HCT116 (cell line): Measurements from ENCODE around the gene TTLL4. TPM values are rescaled to one million over a fixed set of nuclear protein-coding genes. Genes with fewer than 3 reads are reported as not detected.
A peak's percentile ranks its signal among the peaks of the same experiment; 100 is the strongest.

ENCODE experiments used
- ATAC-seq: fragments of 200-7000 bp; cut with Tn5 transposase; 2 replicates; pipeline ENCODE4 v1.9.1; 2020; ENCODE audit warnings: mild to moderate bottlenecking, moderate library complexity
- BruUV-seq: library from RNA; stranded (reverse); fragments of 400-500 nt; replicated peaks from 2 replicates; lab custom pipeline; 2021; lab: Mats Ljungman, UMichigan
- CTCF ChIA-PET: fragments of 300-600 bp; sonication (Branson Sonifier 250); formaldehyde crosslinking; loops from one replicate; lab custom pipeline; 2021; ENCODE audit warnings: antibody characterized with exemption; lab: Charles Lee
- POLR2A ChIA-PET: fragments of 300-600, 350-600 bp; sonication (Branson Sonifier 250); formaldehyde crosslinking; loops from one replicate; lab custom pipeline; 2021; ENCODE audit warnings: antibody characterized with exemption; lab: Charles Lee
- RAD21 ChIA-PET, 2 experiments: fragments of 300-600 bp; sonication (Branson Sonifier 250); formaldehyde crosslinking; loops; one replicate each; lab custom pipeline; 2023; ENCODE audit warnings: low total read pairs in 2 of 2; ENCODE audit not compliant: uncharacterized antibody in 2 of 2, unreplicated experiment in 2 of 2, low non-redundant PET in 1 of 2; lab: Charles Lee
- DNase-seq: peaks from one replicate; pipeline ENCODE4 v3.0.0-alpha.2; 2010; ENCODE audit warnings: low read depth, low spot score
- H2AFZ ChIP-seq: fragments of 200-600 bp; shearing (Covaris generic), sonication (generic); 2 replicates; pipeline ENCODE4 v1.6.1; 2017; ENCODE audit warnings: low read depth, mixed run types, mixed read lengths, antibody characterized with exemption, low read length; ENCODE audit not compliant: poor library complexity, severe bottlenecking
- H3K27ac ChIP-seq: 2 replicates; pipeline ENCODE4 v1.5.1; 2012; ENCODE audit warnings: low read depth, low read length
- H3K27me3 ChIP-seq: fragments of 200-600 bp; sonication (generic); 2 replicates; pipeline ENCODE4 v1.6.1; 2016; ENCODE audit warnings: mixed run types, low read length, mixed read lengths; ENCODE audit not compliant: insufficient read depth
- H3K36me3 ChIP-seq, 2 experiments: fragments of 200-500 bp in 1 of 2; fragments of 200-600 bp in 1 of 2; sonication (Bioruptor generic) in 1 of 2; sonication (generic) in 1 of 2; 2 replicates each; pipeline versions ENCODE4 v1.5.1 to v1.6.1; 2014 to 2016; ENCODE audit warnings: low read length in 2 of 2, inconsistent platforms in 1 of 2, mixed read lengths in 1 of 2, mixed run types in 1 of 2; ENCODE audit not compliant: insufficient read depth in 2 of 2, control insufficient read depth in 1 of 2
- H3K4me1 ChIP-seq, 2 experiments: fragments of 200-600 bp in 1 of 2; sonication (generic) in 1 of 2; 2 replicates each; pipeline versions ENCODE4 v1.5.1 to v1.6.1; 2012 to 2017; ENCODE audit warnings: low read length in 2 of 2, inconsistent platforms in 1 of 2, mild to moderate bottlenecking in 1 of 2, mixed read lengths in 1 of 2, mixed run types in 1 of 2, moderate library complexity in 1 of 2; ENCODE audit not compliant: insufficient read depth in 2 of 2, control insufficient read depth in 1 of 2
- H3K4me2 ChIP-seq: fragments of 200-600 bp; sonication (generic); 2 replicates; pipeline ENCODE4 v1.6.1; 2017; ENCODE audit warnings: mixed run types, low read length, mixed read lengths
- H3K4me3 ChIP-seq, 2 experiments: fragments of 200-600 bp in 1 of 2; sonication (generic) in 1 of 2; replicated peaks in 1 of 2; 2 replicates each; pipeline ENCODE4 v1.5.1; 2011 to 2016; ENCODE audit warnings: low read length in 2 of 2, control low read depth in 1 of 2, low read depth in 1 of 2, mild to moderate bottlenecking in 1 of 2, mixed read lengths in 1 of 2, mixed run types in 1 of 2
- H3K79me2 ChIP-seq: fragments of 200-600 bp; sonication (generic); 2 replicates; pipeline ENCODE4 v1.6.1; 2017; ENCODE audit warnings: mild to moderate bottlenecking, mixed run types, low read length, moderate library complexity, mixed read lengths; ENCODE audit not compliant: insufficient read depth
- H3K9ac ChIP-seq: fragments of 200-600 bp; sonication (generic); 2 replicates; pipeline ENCODE4 v1.6.1; 2016; ENCODE audit warnings: low read length, mixed read lengths
- H3K9me2 ChIP-seq: fragments of 200-600 bp; sonication (generic), shearing (Covaris generic); 2 replicates; pipeline ENCODE4 v1.6.1; 2017; ENCODE audit warnings: mixed run types, mild to moderate bottlenecking, moderate library complexity; ENCODE audit not compliant: insufficient read depth
- H3K9me3 ChIP-seq, 2 experiments: fragments of 200-500 bp in 1 of 2; fragments of 200-600 bp in 1 of 2; sonication (Bioruptor generic) in 1 of 2; sonication (generic) in 1 of 2; 2 replicates each; pipeline ENCODE4 v1.6.1; 2014 to 2017; ENCODE audit warnings: low read length in 2 of 2, mixed read lengths in 2 of 2, inconsistent platforms in 1 of 2, low read depth in 1 of 2, mild to moderate bottlenecking in 1 of 2, mixed run types in 1 of 2, moderate library complexity in 1 of 2; ENCODE audit not compliant: control insufficient read depth in 1 of 2, insufficient read depth in 1 of 2
- H4K20me1 ChIP-seq: fragments of 200-600 bp; sonication (generic), shearing (Covaris generic); 2 replicates; pipeline ENCODE4 v1.6.1; 2017; ENCODE audit warnings: mixed run types, mild to moderate bottlenecking, moderate library complexity; ENCODE audit not compliant: insufficient read depth
- CBX3 ChIP-seq: IDR thresholded peaks from 2 replicates; pipeline ENCODE4 v1.6.1; 2012; ENCODE audit warnings: low read depth
- CTCF ChIP-seq, 3 experiments: fragments of 200-600 bp in 1 of 3; sonication (generic) in 1 of 3; IDR thresholded peaks in 2 of 3; conservative IDR thresholded peaks in 1 of 3; 2 replicates each; pipeline ENCODE4 v1.5.1; 2012 to 2017; ENCODE audit warnings: low read depth in 2 of 3, low read length in 2 of 3, antibody characterized with exemption in 1 of 3, borderline replicate concordance in 1 of 3, control low read depth in 1 of 3, mild to moderate bottlenecking in 1 of 3, mixed read lengths in 1 of 3, mixed run types in 1 of 3, moderate library complexity in 1 of 3; ENCODE audit not compliant: insufficient read depth in 1 of 3
- ELF1 ChIP-seq: IDR thresholded peaks from 2 replicates; pipeline ENCODE4 v1.6.1; 2012; ENCODE audit warnings: low read depth, borderline replicate concordance
- FOSL1 ChIP-seq: IDR thresholded peaks from 2 replicates; pipeline ENCODE4 v1.6.1; 2012; ENCODE audit warnings: low read depth
- JUND ChIP-seq: IDR thresholded peaks from 2 replicates; pipeline ENCODE4 v1.6.1; 2012
- RAD21 ChIP-seq: IDR thresholded peaks from 2 replicates; pipeline ENCODE4 v1.6.1; 2012; ENCODE audit warnings: low read depth, mild to moderate bottlenecking
- SIN3A ChIP-seq: IDR thresholded peaks from 2 replicates; pipeline ENCODE4 v1.6.1; 2012; ENCODE audit warnings: low read depth
- intact Hi-C: fragments of 100-400 bp; cut with micrococcal nuclease; formaldehyde crosslinking; loops from 2 replicates; pipeline ENCODE4 v1.10.0; 2022
- total RNA-seq: library from RNA; stranded (reverse); gene quantifications from one replicate; pipeline ENCODE4 v1.2.1, GENCODE V29; 2021; ENCODE audit not compliant: unreplicated experiment

Gene TTLL4
- total RNA-seq, 1 experiment from 2014 or later, result 53.0 TPM

- ChIA-PET CTCF (interaction anchor here (0.8 to 2.3 kb wide), 4 partner anchors 15 to 123 kb away, joined by 4 to 19 read pairs (median 7); partner anchors contain the start of gene TTLL4), RAD21 (interaction anchor here in 1 of 2 experiments (0.7 to 1.0 kb wide), 2 partner anchors 120 to 121 kb away, joined by 3 read pairs; no protein-coding TSS in a partner anchor), POLR2A (interaction anchor here (1.0 kb wide), 1 partner anchor 17 kb away, joined by 3 read pairs; the partner anchor contains the start of gene TTLL4)
- intact Hi-C loops, result no loop called here
- H3K4me2 ChIP-seq, result no peak overlapping the region
- no peak for TF ChIP-seq FOSL1
- TF ChIP-seq CBX3, result peak; percentile 65; the same call in 1 of the 2 replicates
- no peak for TF ChIP-seq JUND
- peak; percentile 47 to 83 (median 58) for TF ChIP-seq CTCF (IDR thresholded peaks at IDR 0.05 in 2 of 3, conservative IDR thresholded peaks at IDR 0.05 in 1 of 3; ENCODE audit: borderline replicate concordance in 1 of 3, insufficient read depth in 1 of 3, low read depth in 2 of 3, low read length in 2 of 3)
- TF ChIP-seq SIN3A, result no peak
- TF ChIP-seq RAD21, result peak; percentile 75
- no peak for TF ChIP-seq ELF1
- no peaks in the 10 kb centered on the region; a peak in 1 of 4 replicates for H3K9me3 ChIP-seq
- no peaks in the 10 kb centered on the region for H3K27me3 ChIP-seq
- no peak overlapping the region for H3K4me3 ChIP-seq
- no peak overlapping the region for H2AFZ ChIP-seq
- no peak for DNase-seq
- H3K79me2 ChIP-seq, result peaks cover 88% of the 10 kb centered on the region
- no peaks in the 10 kb centered on the region for H3K9me2 ChIP-seq
- H3K36me3 ChIP-seq, result peaks cover 0 to 5% of the 10 kb centered on the region in 2 experiments; a peak in 2 of 4 replicates
- ATAC-seq, result no peak
- no TSS peak for BruUV-seq
- H3K4me1 ChIP-seq, result peaks cover 17 to 29% of the 10 kb centered on the region in 2 experiments
- H3K9ac ChIP-seq, result no peak overlapping the region
- H3K27ac ChIP-seq, result no peak overlapping the region
- no peaks in the 10 kb centered on the region; the same call in 1 of the 2 replicates for H4K20me1 ChIP-seq
Observed at GRCh38 chr2:218727502-218728165, 17.0 kb downstream of the TTLL4 start.
